ENCODE data around the gene CEP120. TPM values are rescaled to one million over a fixed set of nuclear protein-coding genes. Genes with fewer than 3 reads are reported as not detected.

CEP120 gene
- total and polyA plus RNA-seq, 7 donors, result 2.5 to 15.0 (median 5.3) TPM

DNA sequence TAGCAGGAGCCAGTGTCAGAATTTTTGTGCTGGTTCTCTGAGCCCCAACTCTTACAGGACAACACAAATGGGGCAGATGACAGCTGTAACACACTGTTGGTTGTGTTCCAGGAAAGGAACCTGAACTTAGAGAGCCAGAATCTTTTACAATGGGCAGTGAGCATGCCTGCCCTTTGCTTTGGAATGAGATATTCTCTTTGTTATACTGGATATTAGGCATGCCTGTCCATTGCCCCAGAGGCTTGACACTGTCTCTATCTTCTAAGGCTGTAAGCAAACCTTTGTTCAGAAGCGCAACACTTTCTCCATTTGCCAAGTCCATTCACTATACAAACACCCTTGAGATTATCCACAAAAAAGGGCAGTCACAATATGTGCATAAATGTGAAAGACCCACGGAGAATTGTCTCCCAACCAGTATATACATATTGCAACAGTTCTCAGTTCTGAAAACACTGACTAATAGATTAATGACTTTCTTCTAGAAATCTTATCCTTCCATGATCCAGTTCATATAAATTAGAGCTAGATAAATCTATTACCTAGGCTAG, 26.3 kb upstream of the CEP120 start:
- DNase-seq (no peak), ATAC-seq (no peak)
- Histone ChIP-seq H3K4me1 (no peaks in the 10 kb centered on the region), H3K4me3 (no peak overlapping the region), H3K27ac (no peak overlapping the region), H3K27me3 (ENCODE audit: insufficient read depth in 3 of 3, low read length in 2 of 3) (no peaks in the 10 kb centered on the region), H3K36me3 (ENCODE audit: insufficient read depth in 1 of 2, low read depth in 1 of 2) (no peaks in the 10 kb centered on the region), H3K9me3 (no peaks in the 10 kb centered on the region)
- intact Hi-C loops (cut with DNase I), result no loop called here
- TF ChIP-seq, protein P1, sequence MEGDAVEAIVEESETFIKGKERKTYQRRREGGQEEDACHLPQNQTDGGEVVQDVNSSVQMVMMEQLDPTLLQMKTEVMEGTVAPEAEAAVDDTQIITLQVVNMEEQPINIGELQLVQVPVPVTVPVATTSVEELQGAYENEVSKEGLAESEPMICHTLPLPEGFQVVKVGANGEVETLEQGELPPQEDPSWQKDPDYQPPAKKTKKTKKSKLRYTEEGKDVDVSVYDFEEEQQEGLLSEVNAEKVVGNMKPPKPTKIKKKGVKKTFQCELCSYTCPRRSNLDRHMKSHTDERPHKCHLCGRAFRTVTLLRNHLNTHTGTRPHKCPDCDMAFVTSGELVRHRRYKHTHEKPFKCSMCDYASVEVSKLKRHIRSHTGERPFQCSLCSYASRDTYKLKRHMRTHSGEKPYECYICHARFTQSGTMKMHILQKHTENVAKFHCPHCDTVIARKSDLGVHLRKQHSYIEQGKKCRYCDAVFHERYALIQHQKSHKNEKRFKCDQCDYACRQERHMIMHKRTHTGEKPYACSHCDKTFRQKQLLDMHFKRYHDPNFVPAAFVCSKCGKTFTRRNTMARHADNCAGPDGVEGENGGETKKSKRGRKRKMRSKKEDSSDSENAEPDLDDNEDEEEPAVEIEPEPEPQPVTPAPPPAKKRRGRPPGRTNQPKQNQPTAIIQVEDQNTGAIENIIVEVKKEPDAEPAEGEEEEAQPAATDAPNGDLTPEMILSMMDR (IDR thresholded peaks at IDR 0.05), result no peak
- 65 to 73% (median 66%) methylated on average over 2 of the region's 2 CpGs for WGBS, 3 donors

DNA sequence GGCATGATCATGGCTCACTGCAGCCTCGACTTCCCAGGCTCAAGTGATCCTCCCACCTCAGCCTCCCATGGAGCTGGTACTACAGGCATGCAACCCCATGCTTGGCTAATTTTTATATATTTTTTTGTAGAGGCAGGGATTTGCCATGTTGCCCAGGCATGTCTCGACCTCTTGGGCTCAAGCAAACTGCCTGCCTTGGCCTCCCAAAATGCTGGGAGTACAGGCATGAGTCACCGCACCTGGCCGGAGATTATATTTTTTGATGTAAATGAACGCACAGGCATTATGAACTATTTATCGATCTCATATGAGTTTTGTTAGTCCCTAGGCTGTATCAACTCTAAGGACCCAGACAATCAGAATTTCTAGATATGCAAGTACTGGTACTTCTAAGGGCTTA, 25.5 kb upstream of the CEP120 start:
- TF ChIP-seq, protein P1 (IDR thresholded peaks at IDR 0.05), result no peak

DNA sequence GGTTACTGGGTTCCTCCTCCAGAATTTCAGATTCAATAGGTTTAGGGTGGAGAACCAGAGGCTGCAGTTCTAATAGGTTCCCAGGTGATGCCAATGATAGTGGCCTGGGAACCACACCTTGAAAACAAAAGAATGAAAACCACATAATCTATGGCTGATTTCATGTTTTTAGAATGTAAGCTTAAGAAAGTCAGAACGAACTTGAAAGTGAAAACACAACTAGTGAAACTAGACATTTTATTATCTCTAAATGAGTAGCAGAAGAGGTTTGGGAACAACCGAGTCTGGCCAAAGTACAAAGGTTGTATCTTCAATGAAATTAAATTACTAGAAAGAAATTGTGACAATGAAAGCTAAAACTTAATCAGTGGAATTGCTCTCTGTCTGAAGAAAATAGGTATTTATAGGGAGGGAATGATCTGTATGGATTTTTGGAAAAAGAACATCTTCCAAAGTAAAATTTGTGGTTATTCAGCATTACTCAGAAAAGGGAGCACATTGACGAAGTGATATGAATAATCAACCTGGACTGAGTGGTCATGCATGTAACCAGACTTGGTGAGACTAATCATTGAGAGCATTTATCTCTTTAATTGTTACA, 24.9 kb upstream of the CEP120 start:
- Histone ChIP-seq H3K9me3 (no peaks in the 10 kb centered on the region), H3K27me3 (ENCODE audit: insufficient read depth in 3 of 3, low read length in 2 of 3) (no peaks in the 10 kb centered on the region), H3K36me3 (ENCODE audit: insufficient read depth in 1 of 2, low read depth in 1 of 2) (no peaks in the 10 kb centered on the region), H3K27ac (no peak overlapping the region), H3K4me1 (no peaks in the 10 kb centered on the region), H3K4me3 (no peak overlapping the region)
- 86 to 96% (median 93%) methylated on average over 3 of the region's 3 CpGs for WGBS, 3 donors
- TF ChIP-seq, protein P1 (IDR thresholded peaks at IDR 0.05), result no peak
- DNase-seq (no peak), ATAC-seq (no peak)
- intact Hi-C loops (cut with DNase I), result no loop called here

More for the DNA sequence above, 25.5 kb upstream of the CEP120 start:
- Histone ChIP-seq H3K4me1 (no peaks in the 10 kb centered on the region), H3K27me3 (ENCODE audit: insufficient read depth in 3 of 3, low read length in 2 of 3) (no peaks in the 10 kb centered on the region), H3K4me3 (no peak overlapping the region), H3K9me3 (no peaks in the 10 kb centered on the region), H3K36me3 (ENCODE audit: insufficient read depth in 1 of 2, low read depth in 1 of 2) (no peaks in the 10 kb centered on the region), H3K27ac (no peak overlapping the region)
- 92 to 94% (median 93%) methylated on average over 6 of the region's 6 CpGs for WGBS, 3 donors
- DNase-seq (no peak), ATAC-seq (no peak)
- intact Hi-C loops (cut with DNase I), result no loop called here

DNA sequence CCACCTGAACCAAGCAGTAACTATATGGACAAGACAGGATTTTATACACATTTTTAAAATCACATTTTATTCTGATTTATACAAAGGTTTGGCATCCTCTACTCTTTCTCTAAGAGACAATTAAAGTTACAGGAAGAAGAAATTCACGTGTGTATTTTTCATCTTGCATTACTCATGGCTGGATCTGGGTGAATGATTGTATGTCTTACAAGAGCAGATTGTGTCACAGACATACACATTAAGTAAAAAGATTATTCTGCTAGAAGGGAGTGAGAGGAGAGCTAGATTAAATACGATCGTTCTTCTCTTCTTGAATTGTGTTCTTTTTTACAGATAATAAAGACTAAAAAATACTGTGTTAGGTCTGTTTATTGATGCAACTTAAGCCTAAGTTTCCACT, 20.8 kb upstream of the CEP120 start:
- Histone ChIP-seq H3K4me1 (no peaks in the 10 kb centered on the region), H3K36me3 (ENCODE audit: insufficient read depth in 1 of 2, low read depth in 1 of 2) (no peaks in the 10 kb centered on the region), H3K27ac (no peak overlapping the region), H3K9me3 (no peaks in the 10 kb centered on the region), H3K4me3 (no peak overlapping the region), H3K27me3 (ENCODE audit: insufficient read depth in 3 of 3, low read length in 2 of 3) (no peaks in the 10 kb centered on the region)
- TF ChIP-seq, protein P1 (IDR thresholded peaks at IDR 0.05), result no peak
- ATAC-seq, result no peak
- intact Hi-C loops (cut with DNase I), result no loop called here
- no peak for DNase-seq
- 70 to 85% (median 78%) methylated on average over 3 of the region's 3 CpGs for whole genome bisulfite sequencing, 3 donors

DNA sequence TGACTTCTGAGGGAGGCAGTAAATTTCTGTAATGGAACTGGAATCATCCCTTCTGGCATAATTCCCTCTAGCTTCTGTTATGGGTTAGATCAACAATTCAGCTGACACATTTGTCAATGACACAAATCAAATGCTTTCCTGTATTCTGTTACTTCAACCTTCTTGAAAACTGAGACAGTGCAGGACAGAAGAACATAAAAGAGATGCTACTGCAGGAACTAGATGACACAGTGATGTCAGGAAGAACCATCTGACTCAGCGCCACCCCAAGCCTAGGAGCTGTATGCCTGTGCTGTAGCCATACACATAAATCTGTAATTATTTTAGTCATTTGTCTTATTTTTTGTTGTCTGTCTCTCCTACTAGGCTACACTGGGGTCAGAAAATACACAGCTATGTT, 18.2 kb upstream of the CEP120 start:
- Histone ChIP-seq H3K4me1 (no peaks in the 10 kb centered on the region), H3K9me3 (no peaks in the 10 kb centered on the region), H3K36me3 (ENCODE audit: insufficient read depth in 1 of 2, low read depth in 1 of 2) (no peaks in the 10 kb centered on the region), H3K4me3 (no peak overlapping the region), H3K27me3 (ENCODE audit: insufficient read depth in 3 of 3, low read length in 2 of 3) (no peaks in the 10 kb centered on the region), H3K27ac (no peak overlapping the region)
- 92 to 100% (median 93%) methylated on average over 1 of the region's 1 CpG for WGBS, 3 donors
- DNase-seq (no peak), ATAC-seq (no peak)
- intact Hi-C loops (cut with DNase I), result no loop called here
- TF ChIP-seq, protein P1 (IDR thresholded peaks at IDR 0.05), result no peak
